ENCODE measurements around the gene SYNGR4. TPM values are rescaled to one million over a fixed set of nuclear protein-coding genes. Genes with fewer than 3 reads are reported as not detected.

The SYNGR4 gene
- total RNA-seq, 1 donor from 2014 or later = not detected

GRCh38 chr19:48397263-48398101 lies 33.3 kb downstream of the SYNGR4 start:
- no peak for ATAC-seq

GRCh38 chr19:48398102-48398374 lies 33.9 kb downstream of the SYNGR4 start:
- no peak for ATAC-seq

- peak; percentile 73 for ATAC-seq
Measured at GRCh38 chr19:48398375-48399235, 34.4 kb downstream of the SYNGR4 start.

DNA sequence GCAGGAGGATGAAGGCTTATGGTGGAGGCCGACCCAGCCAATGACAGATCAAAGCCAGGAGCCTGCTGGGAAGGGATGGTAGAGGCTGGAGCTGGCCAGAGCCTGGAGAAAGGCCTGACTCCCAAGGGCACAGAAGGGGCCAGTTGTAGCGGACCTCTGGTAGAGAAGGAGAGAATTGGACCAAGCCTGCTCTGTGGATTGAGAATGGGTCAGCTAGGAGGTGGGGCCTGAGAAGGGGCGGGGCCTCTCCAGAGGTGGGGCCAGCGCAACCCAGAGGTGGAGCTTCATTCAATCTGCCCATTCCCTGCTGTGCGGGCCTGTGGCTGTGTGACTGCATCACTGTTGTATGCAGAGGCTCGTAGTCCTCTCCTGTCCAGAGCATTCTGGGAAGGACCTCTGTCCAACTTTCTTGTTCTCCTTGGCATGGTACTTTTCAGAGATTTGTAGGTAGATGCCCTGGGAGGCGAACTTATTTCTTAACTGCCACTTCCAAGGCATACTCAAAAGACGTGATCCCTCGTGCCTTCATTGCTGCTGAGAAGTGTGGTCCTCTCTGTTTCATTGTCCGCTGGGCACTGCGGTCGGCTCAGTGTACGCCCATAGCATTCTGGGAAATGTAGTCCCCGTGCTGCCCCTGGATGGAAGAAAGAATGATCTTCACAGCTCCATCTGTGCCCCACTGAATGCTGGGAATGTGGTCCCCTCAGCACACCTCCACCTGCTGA lies 36.0 kb downstream of the SYNGR4 start:
- ATAC-seq = peak; percentile 21

GRCh38 chr19:48401287-48401686 lies 37.1 kb downstream of the SYNGR4 start:
- ATAC-seq = no peak

DNA sequence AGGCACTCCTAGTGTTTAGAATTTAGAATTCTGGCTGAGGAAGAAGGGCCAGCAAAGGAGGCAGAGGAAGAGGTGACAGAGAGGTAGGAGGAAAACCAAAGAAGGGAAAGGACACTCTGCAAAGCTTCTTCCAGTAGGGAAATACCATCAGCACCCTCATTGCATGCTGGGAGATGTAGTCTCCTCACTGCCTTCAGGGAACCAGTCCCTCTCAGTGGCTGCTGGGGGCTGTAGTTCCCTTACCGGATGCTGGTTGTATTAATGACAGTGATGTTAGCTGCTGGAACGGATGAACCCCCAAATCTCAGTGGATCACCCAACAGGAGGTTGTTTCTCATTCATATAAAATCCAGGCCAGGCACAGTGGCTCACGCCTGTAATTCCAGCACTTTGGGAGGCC lies 39.4 kb downstream of the SYNGR4 start:
- ATAC-seq = peak; percentile 32

- ATAC-seq = no peak
Measured at GRCh38 chr19:48405010-48405659, 41.0 kb downstream of the SYNGR4 start.

DNA sequence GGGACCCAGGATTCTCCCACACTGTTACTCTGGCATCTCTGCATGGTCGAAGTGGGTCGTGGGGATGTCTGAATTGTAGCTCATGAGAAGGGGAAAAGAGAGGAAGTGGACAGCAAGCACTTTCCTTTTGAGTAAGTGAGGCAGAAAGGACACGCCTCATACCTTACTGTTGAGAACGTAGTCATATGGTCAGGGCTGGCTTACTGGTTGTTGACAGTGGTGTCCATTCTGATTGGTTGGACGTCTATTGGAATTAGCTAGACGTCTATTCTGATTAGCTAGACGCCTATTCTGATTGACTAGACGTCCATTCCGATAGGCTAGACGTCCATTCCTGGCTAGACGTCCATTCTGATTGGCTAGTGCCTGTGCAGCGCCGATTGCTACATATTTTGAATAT lies 41.7 kb downstream of the SYNGR4 start:
- ATAC-seq = peak; percentile 51

DNA sequence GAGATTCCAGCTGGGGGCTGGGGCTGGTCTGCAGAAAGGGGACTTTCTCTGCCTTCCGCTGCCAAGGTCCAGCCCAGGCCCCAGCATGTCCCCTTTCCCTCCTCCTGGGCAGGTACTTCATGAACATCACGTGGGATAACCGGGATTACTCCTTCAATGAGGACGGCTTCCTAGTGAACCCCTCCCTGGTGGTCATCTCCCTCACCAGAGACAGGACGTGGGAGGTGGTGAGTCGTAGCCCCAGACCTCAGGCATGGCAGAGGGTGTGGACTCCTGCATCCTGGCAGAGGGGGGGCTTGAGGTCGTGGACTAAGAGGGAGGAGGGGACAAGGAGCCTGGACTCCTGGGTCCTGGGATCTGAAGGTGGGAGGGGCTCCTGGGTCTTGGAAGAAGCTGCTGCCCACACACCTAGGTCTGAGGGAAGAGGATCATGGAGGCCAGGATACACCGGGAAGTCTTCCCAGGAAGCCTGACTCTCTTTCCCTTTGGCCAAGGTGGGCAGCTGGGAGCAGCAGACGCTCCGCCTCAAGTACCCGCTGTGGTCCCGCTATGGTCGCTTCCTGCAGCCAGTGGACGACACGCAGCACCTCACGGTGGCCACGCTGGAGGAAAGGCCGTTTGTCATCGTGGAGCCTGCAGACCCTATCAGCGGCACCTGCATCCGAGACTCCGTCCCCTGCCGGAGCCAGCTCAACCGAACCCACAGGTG lies 49.9 kb downstream of the SYNGR4 start:
- ATAC-seq = peak; percentile 19

GRCh38 chr19:48415395-48415794 lies 51.2 kb downstream of the SYNGR4 start:
- peak; percentile 83 for ATAC-seq

DNA sequence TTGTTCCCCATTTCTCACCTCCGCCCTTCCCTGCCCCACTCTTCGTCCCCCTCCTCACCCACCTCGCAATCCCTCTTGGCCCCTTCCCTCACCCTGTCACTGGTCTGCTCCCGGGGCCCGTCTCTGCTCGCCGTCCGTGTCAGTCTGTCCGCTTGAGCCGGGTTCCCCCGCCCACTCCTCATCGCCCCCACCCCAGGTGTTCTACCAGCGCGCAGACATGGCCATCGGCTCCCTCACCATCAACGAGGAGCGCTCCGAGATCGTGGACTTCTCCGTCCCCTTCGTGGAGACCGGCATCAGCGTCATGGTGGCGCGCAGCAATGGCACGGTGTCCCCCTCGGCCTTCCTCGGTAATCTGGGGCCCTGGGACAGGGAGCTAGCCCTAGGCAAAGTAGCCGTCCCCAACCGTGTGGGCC lies 51.6 kb downstream of the SYNGR4 start:
- no peak for ATAC-seq

- no peak for ATAC-seq
Measured at GRCh38 chr19:48417421-48417820, 53.3 kb downstream of the SYNGR4 start.

DNA sequence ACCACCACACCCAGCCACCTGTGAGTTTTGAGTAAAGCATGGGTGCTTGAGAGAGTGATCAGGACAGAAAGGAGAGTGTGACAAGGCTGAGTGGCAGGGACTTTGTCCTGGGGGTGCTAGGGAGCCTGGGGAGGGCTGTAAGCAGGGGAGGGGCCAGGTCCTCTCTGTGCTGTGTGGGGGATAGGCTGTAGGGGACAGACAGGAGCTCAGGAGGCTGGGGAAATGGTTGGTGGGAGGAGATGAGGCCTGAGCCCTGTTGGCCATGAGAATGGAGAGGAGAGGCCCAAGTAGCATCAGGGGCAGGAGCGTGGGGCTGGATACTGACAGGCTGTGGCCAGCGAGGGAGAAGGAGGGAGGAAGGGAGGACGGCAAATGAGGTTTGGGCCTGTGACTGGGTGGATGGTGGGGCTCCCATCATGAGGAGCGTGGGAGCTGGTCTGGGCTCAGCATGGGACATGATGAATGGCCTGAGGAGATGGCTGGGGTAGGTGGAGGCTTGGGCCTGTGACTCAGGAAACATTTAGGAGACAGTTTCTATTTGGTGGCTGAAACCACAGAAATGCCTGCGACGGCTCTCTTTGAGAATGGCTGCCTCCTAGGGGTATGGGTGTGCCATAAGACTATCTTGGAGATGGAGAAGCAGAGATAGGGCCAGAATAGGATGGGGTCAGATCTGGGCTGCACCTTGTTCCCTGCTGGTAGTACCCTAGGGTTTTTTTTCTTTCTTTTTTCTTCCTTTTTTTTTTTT lies 54.3 kb downstream of the SYNGR4 start:
- ATAC-seq = no peak

DNA sequence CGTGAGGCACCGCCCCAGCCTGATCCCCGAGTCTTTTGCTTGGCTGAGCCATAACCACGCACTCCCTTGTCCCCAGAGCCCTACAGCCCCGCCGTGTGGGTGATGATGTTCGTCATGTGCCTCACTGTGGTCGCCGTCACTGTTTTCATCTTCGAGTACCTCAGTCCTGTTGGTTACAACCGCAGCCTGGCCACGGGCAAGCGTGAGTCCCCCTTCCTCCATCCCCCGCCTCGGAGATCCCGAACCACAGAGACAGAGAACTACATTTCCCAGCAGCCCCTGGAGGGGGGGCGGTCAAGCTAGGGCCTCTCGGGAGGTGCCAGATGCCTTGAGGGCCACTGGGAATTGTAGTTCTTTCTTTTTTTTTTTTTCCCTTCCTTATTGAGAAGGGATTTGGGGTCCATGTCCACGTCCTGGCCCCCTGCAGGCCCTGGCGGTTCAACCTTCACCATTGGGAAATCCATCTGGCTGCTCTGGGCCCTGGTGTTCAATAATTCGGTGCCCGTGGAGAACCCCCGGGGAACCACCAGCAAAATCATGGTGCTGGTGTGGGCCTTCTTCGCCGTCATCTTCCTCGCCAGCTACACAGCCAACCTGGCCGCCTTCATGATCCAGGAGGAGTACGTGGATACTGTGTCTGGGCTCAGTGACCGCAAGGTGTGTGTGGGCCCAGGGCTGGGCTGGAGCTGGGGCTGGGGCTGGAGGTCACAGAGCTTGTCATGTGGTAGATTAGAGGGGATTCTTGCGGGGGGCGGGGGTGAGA lies 55.2 kb downstream of the SYNGR4 start:
- ATAC-seq = no peak

GRCh38 chr19:48421548-48421947 lies 57.4 kb downstream of the SYNGR4 start:
- peak; percentile 42 for ATAC-seq

DNA sequence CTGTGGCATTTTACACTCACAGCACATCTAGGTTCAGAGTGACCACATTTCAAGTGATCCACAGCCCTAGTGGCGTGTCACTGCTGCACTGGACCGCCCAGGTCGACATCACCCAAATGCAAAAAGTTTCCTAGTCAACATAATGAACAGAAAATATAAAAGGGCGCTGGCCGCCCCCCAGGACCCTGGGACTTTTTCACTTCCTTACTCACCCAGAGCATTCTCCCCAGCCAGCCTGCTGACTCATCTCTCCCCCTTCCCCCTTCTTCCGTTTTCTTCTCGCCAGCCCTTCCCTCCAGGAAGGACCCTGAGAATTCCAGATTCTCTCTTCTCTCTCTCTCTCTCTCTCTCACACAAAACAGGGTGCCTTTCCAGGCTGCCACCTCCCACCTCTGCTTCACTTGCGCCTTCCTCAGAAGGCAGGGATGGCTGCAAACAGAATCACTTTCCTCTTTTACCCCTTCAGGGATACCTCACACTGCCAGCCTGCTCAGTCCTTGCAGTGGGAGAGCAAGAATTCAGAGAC lies 60.6 kb downstream of the SYNGR4 start:
- no peak for ATAC-seq

All from esophagus mucosa (tissue), 1 donor.